Myocyte (in vitro differentiated cells): ENCODE results near the gene SYT7. TPM values are rescaled to one million over a fixed set of nuclear protein-coding genes. Genes with fewer than 3 reads are reported as not detected.
A peak's percentile ranks its signal among the peaks of the same experiment; 100 is the strongest.

Experiments
- DNase-seq: peaks from one replicate; pipeline ENCODE4 v3.0.0-alpha.2; 2012; ENCODE audit warnings: low read depth
- polyA plus RNA-seq: library from polyadenylated mRNA; unstranded; fragments of >200 nt; gene quantifications from one replicate; pipeline ENCODE4 v1.2.1, GENCODE V29; 2012; ENCODE audit warnings: missing spikeins
- total RNA-seq: library from RNA; depleted of rRNA; stranded (reverse); fragments of >200 nt; gene quantifications from 2 replicates; pipeline ENCODE4 v1.2.3, GENCODE V29; 2014

The SYT7 gene, protein sequence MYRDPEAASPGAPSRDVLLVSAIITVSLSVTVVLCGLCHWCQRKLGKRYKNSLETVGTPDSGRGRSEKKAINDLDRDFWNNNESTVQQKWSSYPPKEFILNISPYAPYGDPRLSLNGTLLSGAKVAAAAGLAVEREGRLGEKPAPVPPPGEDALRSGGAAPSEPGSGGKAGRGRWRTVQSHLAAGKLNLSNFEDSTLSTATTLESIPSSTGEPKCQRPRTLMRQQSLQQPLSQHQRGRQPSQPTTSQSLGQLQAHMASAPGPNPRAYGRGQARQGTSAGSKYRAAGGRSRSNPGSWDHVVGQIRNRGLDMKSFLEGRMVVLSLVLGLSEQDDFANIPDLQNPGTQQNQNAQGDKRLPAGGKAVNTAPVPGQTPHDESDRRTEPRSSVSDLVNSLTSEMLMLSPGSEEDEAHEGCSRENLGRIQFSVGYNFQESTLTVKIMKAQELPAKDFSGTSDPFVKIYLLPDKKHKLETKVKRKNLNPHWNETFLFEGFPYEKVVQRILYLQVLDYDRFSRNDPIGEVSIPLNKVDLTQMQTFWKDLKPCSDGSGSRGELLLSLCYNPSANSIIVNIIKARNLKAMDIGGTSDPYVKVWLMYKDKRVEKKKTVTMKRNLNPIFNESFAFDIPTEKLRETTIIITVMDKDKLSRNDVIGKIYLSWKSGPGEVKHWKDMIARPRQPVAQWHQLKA
- 6.0 and 13.9 TPM in 2 replicates for total RNA-seq
- 1.6 TPM for polyA plus RNA-seq

DNA sequence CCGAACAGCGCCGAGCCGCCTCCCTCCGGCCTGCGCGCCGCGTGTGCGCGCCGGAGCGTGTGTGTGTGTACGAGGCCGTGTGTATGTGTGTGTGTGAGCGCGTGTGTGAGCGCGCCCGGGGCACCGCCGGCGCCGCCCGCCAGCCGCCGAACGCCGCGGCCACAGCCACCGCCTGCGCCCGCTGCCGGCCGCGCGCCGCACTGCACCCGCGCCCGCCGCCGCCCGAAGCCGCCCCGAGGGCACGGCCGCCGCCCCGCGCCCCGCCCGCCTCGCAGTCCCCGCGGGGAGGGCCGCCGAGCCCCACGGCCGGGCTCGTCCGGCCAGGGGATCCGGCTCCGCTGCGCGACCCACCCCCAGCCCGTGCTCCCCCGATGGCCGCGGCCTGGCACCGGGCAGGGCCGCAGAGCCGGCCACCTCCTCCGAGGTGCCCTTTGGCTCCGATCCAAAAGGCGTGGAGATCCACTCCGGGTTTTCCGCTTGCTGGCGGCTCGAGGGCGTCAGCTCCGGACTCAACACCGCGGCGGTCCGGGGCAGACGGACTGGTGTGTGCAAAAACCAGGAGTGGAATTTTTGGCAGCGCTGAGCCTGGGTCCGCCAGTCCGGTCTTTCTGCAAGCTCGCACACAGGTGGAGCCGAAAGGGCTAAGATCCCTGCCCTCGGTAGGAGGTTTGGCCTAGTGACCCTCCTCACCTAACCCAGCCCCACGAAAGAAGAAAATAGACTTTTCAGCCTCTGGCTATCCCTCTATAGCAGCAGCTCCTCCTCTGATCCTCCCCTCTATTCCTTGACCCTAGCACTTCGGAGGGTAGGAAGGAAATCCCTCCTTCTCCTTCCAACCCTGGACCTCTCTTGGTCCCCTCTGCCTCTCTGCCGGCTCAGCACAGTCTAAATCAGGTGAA, at the start of gene SYT7:
Gene SYT7, minus strand, starts transcription at position 47 of the 899 bp plus-strand sequence. CDS start 256 bp downstream, outside the sequence.
- peak; percentile 97 for DNase-seq

DNA sequence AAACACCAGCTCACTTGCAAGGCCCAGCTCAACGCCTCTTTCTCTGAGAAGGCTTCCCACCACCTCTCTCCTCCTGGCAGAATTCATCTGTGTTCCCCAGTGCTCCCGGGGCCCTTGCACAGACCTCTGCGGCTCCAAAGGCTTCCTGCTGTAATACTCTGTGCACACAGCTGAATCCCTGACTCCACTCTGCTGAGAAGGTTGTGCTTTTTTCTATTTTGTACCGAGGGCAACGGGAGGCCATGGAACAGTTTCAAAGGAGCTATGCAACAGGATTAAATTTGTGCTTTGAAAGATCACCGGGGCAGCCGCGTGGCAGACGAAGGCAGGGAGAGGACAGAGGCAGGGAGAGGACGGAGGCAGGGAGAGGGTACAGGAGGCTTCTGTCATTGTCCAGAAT, 49.2 kb upstream of the SYT7 start:
- DNase-seq: no peak

DNA sequence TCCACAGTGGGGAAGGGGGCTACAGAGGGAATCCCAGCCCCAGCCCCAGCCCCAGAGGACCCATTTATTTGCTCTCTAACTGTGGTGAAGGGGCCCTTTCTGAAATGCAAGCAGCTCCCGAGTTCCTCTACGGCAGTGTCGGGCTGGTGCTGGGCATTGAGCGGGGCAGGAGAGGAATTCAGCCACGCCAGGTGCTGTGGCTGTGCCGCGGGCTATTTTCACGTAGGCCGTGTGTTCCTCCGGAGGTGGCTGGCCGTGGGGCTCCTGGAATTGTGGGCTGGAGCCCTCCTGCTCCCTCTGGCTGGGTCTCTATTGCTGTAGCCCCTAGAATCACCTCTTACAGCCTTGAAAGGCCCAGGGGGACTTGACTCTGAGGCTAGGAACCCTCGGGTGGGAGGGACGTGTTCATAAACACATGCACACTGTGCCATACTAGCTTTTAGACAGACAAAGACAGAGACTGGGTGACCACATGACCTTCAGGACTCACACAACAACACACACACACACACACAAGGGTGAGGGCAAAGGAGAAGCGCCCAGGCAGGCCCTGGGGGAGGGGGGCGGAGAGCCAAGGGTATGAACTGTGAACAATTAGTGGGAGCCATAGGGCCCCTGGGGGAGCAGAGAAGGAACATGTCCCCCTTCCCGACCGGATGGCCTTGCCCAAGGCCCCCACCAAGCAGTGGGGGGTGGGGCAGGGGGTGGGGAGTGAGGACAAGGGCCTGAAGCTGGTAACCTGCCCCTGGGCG, 48.4 kb upstream of the SYT7 start:
- no peak for DNase-seq

DNA sequence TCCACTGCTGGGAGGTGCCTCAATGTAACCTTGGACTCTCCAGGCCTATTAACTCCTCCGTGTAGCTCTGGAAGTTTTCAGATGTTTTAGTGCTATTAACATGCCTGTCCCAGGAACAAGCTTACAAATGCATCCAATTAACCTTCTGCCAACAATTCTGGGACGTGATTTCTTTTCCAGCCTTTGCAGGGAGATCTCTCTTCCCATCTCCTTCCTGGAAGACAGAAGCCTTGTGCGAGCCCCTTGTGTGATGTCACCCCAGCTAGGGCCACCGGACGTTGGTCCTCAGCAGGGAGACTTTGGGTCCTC, 47.7 kb upstream of the SYT7 start:
- no peak for DNase-seq

DNA sequence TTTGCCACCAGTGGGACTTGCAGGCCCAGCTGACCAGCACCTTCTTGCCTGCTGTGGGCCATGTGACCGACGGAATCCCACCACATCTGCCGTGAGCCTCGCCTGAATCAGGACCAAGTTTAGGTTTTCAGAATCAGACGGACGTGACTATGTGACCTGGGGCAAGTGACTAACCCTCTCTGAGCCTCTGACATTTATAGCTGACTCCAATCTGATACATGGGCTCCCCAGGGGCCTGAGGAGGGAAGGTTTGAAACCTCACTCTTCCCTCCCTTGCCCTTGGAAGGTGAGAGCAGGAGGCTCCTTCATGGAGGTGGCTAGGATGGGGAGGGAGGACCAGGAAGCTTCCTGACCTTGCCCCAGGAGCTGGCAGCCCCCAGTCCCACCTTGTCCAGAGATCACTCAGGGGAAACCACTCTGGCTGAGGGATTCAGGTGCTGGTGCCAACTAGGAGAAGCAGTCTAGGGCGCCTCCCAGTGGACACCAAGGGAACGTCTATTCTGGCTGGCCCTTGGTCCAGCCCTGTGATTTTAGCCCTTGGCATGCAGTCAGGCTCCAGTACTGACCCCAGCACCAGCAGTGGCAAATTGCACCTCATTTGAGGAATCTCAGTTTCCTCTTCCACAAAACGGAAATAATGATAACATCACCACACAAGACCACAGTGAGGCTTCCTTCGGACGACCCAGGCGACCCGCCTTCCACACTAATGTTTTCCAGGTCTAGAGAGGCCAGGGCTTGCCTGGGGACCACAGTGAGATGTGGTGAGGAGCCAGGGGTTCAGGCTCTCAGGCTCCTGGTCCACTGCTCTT, 47.2 kb upstream of the SYT7 start:
- DNase-seq: peak; percentile 80

DNA sequence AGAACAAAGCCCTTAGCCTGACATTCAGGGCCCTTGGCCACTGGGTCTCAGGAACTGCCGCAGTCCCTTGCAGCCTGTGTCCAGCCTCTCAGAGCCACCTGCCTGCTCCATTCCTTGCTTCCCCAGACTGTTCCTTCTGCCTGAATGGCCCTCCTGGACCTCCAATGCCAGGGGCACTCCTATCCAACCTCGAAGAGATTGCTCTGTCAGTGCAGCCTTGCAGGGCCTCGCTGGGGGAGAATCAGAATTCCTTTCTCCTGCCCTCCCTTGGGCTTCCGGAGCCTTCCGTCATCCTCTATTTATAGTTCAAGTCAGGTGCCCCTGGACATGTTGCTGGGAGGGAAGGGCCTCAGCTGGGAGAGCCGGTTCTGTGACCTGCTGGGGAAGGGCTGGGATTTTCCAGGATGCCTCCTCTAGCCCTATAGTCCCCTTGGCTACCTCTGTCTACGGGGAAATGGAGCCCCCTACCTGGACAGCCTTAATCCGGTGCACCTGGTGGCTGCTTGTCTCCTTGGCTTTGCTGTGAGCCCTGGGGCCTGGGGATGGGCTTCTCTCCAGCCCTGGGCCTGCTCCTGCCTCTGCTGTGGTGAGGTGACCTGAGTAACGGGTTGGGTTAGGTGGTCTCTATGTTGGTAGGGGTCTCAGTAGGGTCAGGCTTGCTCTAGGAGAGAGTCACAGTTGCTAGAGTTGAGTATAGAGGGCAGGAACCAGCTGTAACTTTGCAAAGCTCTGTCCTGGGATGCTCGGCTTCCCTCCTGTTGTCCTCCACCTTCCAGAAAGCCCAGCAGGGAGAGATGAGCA, 45.9 kb upstream of the SYT7 start:
- DNase-seq: peak; percentile 59

DNA sequence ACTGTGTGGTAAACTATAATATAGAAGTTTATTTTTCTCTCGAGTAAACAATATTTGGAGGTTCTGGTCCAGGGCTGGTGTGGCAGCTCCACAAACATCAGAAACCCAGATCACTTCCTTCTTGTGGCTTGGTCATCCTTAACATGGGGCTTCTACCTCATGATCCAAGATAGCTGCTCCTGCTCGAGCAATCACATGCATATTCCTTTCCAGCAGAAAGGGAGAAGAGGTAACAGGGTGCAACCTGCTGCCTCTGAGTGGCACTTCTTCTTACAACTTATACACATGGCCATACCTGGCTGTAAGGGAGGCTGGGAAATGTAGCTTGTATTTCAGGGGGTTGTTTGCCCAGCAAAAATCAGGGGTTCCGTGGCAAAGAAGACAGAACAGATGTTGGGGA, 44.6 kb upstream of the SYT7 start:
- no peak for DNase-seq

DNA sequence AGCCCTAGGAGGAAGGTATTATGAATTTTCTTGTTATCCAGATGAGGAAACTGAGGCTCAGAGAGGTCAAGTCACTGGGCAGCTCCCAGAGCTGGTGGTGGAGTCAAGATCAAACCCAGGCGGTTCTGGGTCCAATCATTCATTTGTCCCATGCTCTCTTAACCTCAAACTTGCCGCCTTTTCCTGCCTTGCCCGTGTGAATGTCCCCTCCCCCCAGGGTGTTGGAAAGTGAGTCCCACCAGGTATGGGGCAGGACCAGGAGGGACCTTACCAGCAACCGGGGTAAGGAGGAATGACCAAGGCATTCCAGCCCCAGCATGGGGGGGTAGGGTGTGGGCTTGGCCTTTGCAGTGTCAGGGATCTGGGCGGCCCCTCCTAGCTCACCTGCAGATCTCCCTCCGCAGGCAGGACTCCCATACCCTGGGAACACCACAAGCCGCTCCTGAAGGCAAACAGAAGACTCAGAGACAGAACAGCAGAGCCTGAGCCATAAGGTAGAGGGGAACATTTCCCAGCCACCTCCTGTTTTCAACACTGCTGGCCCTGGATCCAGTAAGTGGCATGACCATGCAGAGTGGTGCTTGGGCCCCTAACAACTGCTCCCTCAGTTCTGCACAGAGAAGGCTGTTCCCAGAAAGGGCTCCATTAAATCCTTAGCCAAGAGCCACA, 41.2 kb upstream of the SYT7 start:
- DNase-seq: no peak

DNA sequence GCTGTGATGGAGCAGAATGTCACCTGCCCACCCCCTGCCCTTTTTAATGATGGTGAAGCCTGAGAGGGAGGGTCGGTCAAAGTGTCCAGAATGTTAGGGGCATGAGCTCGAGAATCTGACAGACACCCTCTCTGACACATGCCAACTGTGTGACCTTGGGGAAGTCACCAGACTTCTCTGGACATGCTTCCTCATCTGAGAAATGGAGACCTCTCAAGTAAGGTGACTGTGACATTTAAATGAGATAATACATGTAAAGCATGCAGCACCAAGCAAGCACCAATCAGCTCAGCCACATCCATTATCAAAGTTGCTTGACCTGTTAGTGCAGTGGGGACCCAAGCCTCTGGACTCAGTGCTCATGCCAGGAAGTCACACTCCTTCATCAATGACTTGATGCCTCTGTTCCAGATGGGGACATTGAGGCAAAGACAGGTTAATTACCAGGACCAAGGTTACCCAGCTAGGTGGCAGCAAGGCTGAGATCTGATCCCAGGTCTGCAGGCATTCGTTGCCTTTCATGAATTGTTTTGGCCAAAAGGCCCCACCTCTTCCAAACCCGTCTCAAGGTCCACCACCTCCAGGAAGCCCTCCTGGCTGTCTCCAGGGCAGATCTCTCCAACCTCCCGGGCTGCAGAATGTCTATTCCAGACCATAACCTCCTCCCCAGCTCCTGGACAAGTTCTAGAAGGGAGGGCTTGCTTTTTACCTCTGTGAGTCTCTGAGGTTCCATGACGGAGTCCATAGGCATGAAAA, 38.8 kb upstream of the SYT7 start:
- no peak for DNase-seq

DNA sequence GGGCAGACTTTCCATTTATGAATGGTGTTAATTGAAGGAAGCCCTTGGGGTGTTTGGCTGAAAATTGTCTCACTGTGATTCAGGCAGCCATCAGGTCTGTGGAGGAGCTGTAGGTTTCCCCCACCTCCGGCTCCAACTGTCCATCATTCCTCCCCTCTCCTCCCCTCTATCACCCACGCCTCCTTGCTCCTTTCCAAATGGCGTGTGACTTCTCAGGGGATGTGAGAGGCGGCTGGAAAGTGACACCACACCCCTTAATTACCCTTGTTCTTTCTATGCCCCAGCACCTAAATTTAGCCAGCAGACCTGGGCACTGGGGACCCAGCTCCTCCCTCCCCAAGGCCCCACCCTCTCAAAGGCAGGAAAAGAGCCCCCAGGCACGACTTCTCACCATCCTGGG, 38.1 kb upstream of the SYT7 start:
- DNase-seq: no peak

DNA sequence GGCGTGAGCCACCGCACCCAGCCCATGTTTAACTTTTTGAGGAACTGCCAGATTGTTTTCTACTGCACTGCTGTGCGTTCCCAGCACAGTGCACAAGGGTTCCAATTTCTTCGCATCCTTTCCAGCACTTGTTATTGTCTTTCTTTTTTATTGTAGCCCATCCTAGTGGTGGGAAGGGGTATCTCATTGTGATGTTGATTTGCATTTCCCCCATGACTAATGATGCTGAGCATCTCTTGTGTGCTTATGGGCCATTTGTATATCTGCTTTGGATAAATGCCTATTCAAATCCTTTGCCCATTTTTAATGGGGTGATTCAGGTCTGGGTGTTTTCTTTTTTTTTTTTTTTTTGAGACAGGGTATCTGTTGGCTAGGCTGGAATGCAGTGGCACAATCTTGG, 36.6 kb upstream of the SYT7 start:
- no peak for DNase-seq

DNA sequence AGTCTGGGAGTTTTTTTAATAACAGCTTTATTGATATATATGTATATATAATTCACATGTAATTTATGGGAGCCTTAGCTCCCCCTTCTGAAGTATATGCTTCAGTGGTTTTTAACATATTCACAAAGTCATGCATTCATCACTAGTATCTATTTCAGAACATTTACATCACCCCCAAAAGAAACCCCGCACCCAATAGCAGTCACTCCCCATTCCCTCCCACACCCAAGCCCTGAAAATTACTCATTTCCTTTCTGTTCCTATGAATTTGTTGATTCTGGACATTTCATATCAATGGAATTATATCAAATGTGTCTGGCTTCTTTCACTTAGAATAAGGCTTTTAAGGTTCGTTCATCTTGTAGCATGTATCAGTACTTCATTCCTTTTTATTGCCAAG, 35.6 kb upstream of the SYT7 start:
- DNase-seq: no peak

DNA sequence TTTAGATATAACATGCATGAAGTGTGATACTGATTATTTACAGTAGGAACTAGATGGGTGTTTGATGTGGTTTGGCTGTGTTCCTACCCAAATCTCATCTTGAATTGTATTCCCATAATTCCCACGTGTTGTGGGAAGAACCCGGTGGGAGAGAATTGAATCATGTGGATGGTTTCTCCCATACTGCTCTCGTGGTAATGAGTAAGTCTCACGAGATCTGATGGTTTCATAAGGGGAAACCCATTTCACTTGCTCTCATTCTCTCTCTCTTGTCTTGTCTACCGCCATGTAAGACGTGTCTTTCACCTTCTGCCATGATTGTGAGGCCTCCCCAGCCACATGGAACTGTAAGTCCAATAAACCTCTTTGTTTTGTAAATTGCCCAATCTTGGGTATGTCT, 33.9 kb upstream of the SYT7 start:
- DNase-seq: peak; percentile 61

DNA sequence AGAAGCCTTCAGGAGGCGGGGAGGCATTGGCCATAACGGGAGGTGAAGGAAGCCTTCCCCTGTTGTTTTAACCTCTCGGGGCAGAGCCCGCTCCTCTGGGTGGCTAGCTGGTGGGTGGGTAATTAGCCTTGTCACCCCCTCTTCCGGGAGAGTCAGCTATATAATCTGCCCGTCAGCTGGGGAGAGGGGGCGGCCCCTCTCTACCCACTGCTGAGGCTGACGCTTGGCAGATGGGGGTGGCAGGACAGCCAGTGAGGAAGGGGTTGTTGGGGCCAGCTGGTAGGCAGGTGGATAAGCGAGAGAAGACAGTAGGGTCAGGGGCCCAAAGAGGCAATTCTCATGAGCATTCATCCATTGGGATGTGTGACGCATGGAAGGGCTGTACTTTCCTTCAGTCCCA, 33.0 kb upstream of the SYT7 start:
- DNase-seq: no peak

DNA sequence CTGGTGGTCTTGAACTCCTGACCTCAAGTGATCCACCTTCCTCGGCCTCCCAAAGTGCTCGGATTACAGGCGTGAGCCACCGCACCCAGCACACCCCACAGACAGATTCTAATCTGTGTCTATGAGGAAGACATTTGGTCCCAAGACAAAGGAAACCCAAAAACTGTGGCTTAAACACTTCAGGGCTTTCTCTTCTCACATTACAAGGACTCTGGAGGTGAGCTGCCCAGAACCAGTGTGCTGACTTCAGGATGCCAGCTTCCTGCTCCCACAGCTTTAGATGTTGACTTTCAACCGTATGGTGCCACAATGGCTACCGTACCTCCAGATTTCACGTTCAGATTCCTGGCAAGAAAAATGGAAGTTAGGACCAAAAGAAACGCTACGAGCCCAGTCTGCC, 32.2 kb upstream of the SYT7 start:
- DNase-seq: no peak

DNA sequence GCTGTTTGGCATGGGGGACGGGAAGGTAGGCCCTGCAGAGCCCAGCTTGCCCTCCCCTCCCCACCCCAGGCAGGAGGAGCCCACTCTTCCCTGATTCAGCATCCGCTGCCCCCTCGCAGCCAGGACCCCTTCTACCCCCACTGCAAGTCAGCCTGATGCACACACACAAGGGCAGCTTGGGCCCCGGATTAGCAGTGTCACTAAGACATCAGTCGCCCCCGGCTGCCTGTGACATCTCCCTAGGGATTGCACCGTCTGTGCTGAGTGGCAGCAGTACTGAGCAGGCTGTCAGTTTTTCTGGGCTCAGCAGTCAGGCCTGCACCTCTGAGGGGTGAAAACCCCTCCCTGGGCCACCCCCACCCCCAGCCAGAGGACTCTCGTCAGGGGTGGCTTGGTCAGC, 30.4 kb upstream of the SYT7 start:
- no peak for DNase-seq

DNA sequence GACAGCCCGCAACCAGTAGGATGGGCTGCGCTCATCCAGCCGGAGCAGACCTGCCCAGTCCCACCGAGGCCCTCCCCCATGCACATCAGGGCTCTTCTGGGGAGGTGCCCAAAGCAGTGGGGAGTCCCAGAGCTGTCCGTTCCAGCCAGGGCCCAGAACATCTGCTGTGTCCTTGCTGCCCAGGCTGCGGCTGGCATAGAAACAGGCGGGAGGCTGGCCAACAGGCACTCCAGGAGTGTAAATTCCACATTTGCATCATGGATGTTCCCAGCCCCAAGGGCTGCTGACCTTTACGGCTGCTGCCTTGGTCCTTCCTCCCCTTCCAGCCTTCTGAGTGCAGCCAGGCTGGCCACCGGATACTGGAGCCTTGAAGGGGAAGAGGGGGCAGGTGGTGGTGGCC, 30.0 kb upstream of the SYT7 start:
- DNase-seq: peak; percentile 39

DNA sequence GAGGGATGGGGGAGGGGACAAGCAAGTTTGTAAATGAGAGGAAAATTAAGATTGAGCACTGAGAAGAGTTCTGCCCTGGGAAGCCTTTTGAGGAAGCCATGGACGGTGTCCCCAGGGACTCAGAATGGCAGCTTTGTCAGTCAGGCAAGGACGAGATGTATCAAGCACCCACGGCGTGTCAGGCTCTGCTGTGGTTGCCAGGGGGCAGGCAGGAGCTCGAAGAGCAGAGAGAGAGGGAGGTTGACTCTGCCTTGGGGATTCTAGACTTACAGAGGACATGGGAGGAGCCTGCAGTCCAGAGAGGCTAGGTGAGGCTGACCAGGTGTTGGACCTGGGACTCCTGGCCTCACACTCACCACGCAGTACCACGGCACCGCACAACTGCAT, 29.1 kb upstream of the SYT7 start:
- DNase-seq: no peak
